Measurements from ENCODE around the gene AHDC1. TPM values are rescaled to one million over a fixed set of nuclear protein-coding genes. Genes with fewer than 3 reads are reported as not detected.
A peak's percentile ranks its signal among the peaks of the same experiment; 100 is the strongest.

The AHDC1 gene
- total RNA-seq, 1 donor from 2014 or later, result 7.0 TPM

- H3K9me3 Mint-ChIP-seq, result no peaks in the 10 kb centered on the region
- Histone ChIP-seq H2AFZ (replicated peaks) (no peak overlapping the region), H3K27ac (peak overlapping the region; percentile 96), H3K4me3 (peak overlapping the region; percentile 40), H3K4me2 (peak overlapping the region; percentile 80), H3K79me2 (ENCODE audit: low read depth) (peaks cover 100% of the 10 kb centered on the region), H4K20me1 (ENCODE audit: low read depth) (peaks cover 100% of the 10 kb centered on the region), H3K27me3 (no peaks in the 10 kb centered on the region), H3K36me3 (no peaks in the 10 kb centered on the region), H3K4me1 (peaks cover 89% of the 10 kb centered on the region), H3K9me3 (ENCODE audit: low read depth) (no peaks in the 10 kb centered on the region), H3K9ac (peak overlapping the region; percentile 7), H3F3A (ENCODE audit: low read depth) (peaks cover 24% of the 10 kb centered on the region)
- H3K36me3 Mint-ChIP-seq, result no peaks in the 10 kb centered on the region
- no peaks in the 10 kb centered on the region for H3K27me3 Mint-ChIP-seq (ENCODE audit: insufficient read depth, low read depth)
- H3K4me3 Mint-ChIP-seq, result peak overlapping the region; percentile 80
- H3K27ac Mint-ChIP-seq, result peak overlapping the region; percentile 48
- H3K4me1 Mint-ChIP-seq, result peaks cover 18% of the 10 kb centered on the region
- DNase-seq (ENCODE audit: low spot score), result peak; percentile 44
- TF ChIP-seq EZH2phosphoT487 (IDR thresholded peaks at IDR 0.05) (no peak), EZH2 (IDR thresholded peaks at IDR 0.05) (no peak)
- TF ChIP-seq, protein P1, sequence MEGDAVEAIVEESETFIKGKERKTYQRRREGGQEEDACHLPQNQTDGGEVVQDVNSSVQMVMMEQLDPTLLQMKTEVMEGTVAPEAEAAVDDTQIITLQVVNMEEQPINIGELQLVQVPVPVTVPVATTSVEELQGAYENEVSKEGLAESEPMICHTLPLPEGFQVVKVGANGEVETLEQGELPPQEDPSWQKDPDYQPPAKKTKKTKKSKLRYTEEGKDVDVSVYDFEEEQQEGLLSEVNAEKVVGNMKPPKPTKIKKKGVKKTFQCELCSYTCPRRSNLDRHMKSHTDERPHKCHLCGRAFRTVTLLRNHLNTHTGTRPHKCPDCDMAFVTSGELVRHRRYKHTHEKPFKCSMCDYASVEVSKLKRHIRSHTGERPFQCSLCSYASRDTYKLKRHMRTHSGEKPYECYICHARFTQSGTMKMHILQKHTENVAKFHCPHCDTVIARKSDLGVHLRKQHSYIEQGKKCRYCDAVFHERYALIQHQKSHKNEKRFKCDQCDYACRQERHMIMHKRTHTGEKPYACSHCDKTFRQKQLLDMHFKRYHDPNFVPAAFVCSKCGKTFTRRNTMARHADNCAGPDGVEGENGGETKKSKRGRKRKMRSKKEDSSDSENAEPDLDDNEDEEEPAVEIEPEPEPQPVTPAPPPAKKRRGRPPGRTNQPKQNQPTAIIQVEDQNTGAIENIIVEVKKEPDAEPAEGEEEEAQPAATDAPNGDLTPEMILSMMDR (IDR thresholded peaks at IDR 0.05), result no peak
Measured at GRCh38 chr1:27593678-27594563, 10.0 kb downstream of the AHDC1 start.

DNA sequence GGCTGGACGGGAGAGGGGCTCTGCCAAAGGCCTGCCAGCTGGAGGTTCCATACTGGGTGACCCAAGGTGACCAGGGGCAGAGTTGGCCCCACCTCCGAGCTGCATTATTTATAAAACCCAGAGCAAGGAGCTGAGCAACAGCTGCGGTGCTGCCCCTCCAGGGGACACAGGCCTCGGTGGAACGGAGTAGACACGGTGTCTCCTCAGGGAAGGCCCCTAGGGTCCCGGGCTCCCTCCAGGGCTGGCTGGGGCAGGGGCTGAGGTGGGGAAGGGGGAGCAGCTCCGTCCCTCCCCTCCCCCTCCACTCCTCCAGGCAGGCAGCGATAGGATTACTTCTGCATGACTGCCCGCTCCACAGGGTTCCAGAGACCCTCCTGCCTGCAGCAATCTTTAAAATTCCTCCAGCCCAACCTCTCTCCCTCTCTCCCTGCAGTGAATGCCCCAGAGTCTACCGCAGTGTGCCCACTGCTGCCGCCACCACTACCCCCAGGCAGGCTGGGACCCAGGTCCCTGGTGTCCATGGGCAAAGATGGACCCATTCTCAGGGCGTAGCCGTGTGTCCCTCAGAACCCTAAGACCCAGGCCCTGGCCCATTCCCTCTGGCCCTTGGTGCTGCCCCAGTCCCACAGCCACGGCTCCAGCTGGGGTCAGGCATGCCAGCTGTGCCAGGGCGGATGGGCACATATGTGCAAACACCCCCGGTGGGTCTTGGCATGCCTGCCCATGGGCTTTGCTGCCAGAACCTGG is 10.8 kb downstream of the AHDC1 start:
- DNase-seq (ENCODE audit: low spot score), result peak; percentile 91
- peak overlapping the region; percentile 7 for H3K9ac ChIP-seq
- no peaks in the 10 kb centered on the region for H3K9me3 ChIP-seq (ENCODE audit: low read depth)
- no peaks in the 10 kb centered on the region for H3K36me3 ChIP-seq
- H3K4me2 ChIP-seq, result peak overlapping the region; percentile 80
- peaks cover 100% of the 10 kb centered on the region for H4K20me1 ChIP-seq (ENCODE audit: low read depth)
- no peaks in the 10 kb centered on the region for H3K27me3 ChIP-seq
- Mint-ChIP-seq H3K27ac (peak overlapping the region; percentile 81), H3K36me3 (no peaks in the 10 kb centered on the region), H3K9me3 (no peaks in the 10 kb centered on the region), H3K4me3 (peak overlapping the region; percentile 80), H3K27me3 (ENCODE audit: insufficient read depth, low read depth) (no peaks in the 10 kb centered on the region), H3K4me1 (peaks cover 18% of the 10 kb centered on the region)
- peaks cover 100% of the 10 kb centered on the region for H3K79me2 ChIP-seq (ENCODE audit: low read depth)
- peak overlapping the region; percentile 96 for H3K27ac ChIP-seq
- peaks cover 24% of the 10 kb centered on the region for H3F3A ChIP-seq (ENCODE audit: low read depth)
- peak overlapping the region; percentile 40 for H3K4me3 ChIP-seq
- no peak for TF ChIP-seq EZH2phosphoT487 (IDR thresholded peaks at IDR 0.05)
- H3K4me1 ChIP-seq, result peaks cover 81% of the 10 kb centered on the region
- H2AFZ ChIP-seq (replicated peaks), result no peak overlapping the region

DNA sequence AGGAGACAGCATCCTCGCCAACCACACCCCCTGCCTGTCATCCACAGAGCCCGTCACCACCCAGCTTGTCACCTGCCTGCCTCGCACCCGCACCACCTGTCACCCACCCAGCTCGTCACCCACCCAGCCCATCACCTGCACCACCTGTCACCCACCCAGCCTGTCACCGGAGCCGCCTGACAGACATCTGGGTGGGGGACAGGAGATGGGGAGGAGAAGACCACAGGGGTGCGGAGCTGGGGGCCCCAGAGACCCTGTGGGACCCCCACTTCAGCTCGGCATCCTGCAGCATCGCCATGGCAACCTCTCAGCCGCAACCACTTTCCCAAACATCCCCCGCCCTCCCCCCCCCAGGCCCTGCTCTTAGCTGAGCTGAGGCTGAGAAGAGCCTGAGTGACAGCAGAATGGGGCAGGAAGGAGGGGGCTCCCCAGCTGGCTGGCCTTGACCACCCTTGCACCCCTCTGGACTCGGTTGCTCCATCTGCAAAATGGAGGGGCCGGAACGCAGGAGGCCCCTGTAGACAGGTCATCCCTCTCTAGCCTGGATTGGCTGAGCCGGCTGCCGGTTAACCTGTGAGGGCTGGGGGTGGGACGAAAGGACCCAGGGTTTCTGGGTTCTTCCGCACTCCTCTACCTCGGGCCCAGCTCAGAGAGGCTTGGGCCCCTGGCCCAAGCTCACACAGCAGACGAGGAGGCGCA is 11.6 kb downstream of the AHDC1 start:
- no peaks in the 10 kb centered on the region for H3K36me3 Mint-ChIP-seq
- no peak overlapping the region for H2AFZ ChIP-seq (replicated peaks)
- H3K4me1 Mint-ChIP-seq, result peaks cover 18% of the 10 kb centered on the region
- no peak overlapping the region for H3K27ac Mint-ChIP-seq
- H3K79me2 ChIP-seq (ENCODE audit: low read depth), result peaks cover 100% of the 10 kb centered on the region
- peak; percentile 62 for DNase-seq (ENCODE audit: low spot score)
- no peaks in the 10 kb centered on the region for H3K9me3 ChIP-seq (ENCODE audit: low read depth)
- no peak overlapping the region for H3K9ac ChIP-seq
- H3K27ac ChIP-seq, result peak overlapping the region; percentile 47
- H3K4me3 ChIP-seq, result peak overlapping the region; percentile 40
- H4K20me1 ChIP-seq (ENCODE audit: low read depth), result peaks cover 100% of the 10 kb centered on the region
- peak overlapping the region; percentile 80 for H3K4me2 ChIP-seq
- H3K4me3 Mint-ChIP-seq, result peak overlapping the region; percentile 26
- no peaks in the 10 kb centered on the region for H3K27me3 ChIP-seq
- H3F3A ChIP-seq (ENCODE audit: low read depth), result peaks cover 24% of the 10 kb centered on the region
- TF ChIP-seq EZH2phosphoT487 (IDR thresholded peaks at IDR 0.05), result no peak
- TF ChIP-seq EZH2 (IDR thresholded peaks at IDR 0.05), result no peak
- TF ChIP-seq, protein P1 (IDR thresholded peaks at IDR 0.05), result no peak
- no peaks in the 10 kb centered on the region for H3K27me3 Mint-ChIP-seq (ENCODE audit: insufficient read depth, low read depth)
- H3K36me3 ChIP-seq, result no peaks in the 10 kb centered on the region
- H3K4me1 ChIP-seq, result peaks cover 74% of the 10 kb centered on the region
- no peaks in the 10 kb centered on the region for H3K9me3 Mint-ChIP-seq

Data from neural progenitor cell (in vitro differentiated cells).